PC-3 (cell line): ENCODE data around the gene C3.

Experiments
- EZH2 ChIP-seq: fragments of 300-600 bp; sonication (generic); IDR thresholded peaks from one replicate; pipeline ENCODE4 v1.6.1; 2017; ENCODE audit warnings: antibody characterized with exemption, mild to moderate bottlenecking, low read length; ENCODE audit not compliant: unreplicated experiment
- EZH2phosphoT487 ChIP-seq: fragments of 300-600 bp; sonication (generic); IDR thresholded peaks from 2 replicates; pipeline ENCODE4 v1.6.1; 2018; ENCODE audit warnings: mild to moderate bottlenecking, antibody characterized with exemption, low read length, borderline replicate concordance
- TF ChIP-seq, protein P1 (sequence below): fragments of 300-600 bp; sonication (generic); conservative IDR thresholded peaks from 2 replicates; pipeline ENCODE4 v1.5.1; 2017; ENCODE audit warnings: antibody characterized with exemption, low read depth, mild to moderate bottlenecking, low read length

DNA sequence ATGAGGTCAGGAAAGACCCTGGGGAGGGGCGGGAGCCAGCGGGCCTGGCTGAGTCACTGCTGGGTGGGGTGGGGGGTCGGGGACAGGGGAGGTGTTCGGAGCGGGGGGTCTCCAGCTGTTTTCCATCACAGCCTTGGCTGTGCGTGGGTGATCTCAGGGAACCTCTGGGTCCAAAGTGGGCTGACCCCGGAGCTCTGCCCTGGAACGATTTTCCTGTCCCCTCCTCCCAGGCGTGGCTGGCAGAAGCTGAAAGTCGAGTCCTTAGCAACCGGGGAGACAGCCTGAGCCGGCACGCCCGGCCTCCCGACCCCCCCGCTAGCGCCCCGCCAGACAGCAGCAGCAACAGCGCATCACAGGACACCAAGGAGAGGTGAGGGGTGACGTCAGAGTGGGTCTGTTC lies 29.6 kb upstream of the C3 start:
- TF ChIP-seq, protein P1, sequence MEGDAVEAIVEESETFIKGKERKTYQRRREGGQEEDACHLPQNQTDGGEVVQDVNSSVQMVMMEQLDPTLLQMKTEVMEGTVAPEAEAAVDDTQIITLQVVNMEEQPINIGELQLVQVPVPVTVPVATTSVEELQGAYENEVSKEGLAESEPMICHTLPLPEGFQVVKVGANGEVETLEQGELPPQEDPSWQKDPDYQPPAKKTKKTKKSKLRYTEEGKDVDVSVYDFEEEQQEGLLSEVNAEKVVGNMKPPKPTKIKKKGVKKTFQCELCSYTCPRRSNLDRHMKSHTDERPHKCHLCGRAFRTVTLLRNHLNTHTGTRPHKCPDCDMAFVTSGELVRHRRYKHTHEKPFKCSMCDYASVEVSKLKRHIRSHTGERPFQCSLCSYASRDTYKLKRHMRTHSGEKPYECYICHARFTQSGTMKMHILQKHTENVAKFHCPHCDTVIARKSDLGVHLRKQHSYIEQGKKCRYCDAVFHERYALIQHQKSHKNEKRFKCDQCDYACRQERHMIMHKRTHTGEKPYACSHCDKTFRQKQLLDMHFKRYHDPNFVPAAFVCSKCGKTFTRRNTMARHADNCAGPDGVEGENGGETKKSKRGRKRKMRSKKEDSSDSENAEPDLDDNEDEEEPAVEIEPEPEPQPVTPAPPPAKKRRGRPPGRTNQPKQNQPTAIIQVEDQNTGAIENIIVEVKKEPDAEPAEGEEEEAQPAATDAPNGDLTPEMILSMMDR: no peak
- TF ChIP-seq EZH2phosphoT487 (no peak), EZH2 (no peak)
